ENCODE results near the gene TRIM10. TPM values are rescaled to one million over a fixed set of nuclear protein-coding genes. Genes with fewer than 3 reads are reported as not detected.
A peak's percentile ranks its signal among the peaks of the same experiment; 100 is the strongest.

Gene TRIM10
- total RNA-seq, 1 donor from 2014 or later: not detected

- Mint-ChIP-seq H3K27me3 (peaks cover 62% of the 10 kb centered on the region), H3K27ac (no peak overlapping the region), H3K4me3 (no peak overlapping the region), H3K36me3 (ENCODE audit: low read depth) (no peaks in the 10 kb centered on the region), H3K4me1 (peaks cover 15% of the 10 kb centered on the region), H3K9me3 (no peaks in the 10 kb centered on the region)
- TF ChIP-seq CTCF (IDR thresholded peaks at IDR 0.05): peak; percentile 83
- DNase-seq: no peak
- intact Hi-C loops (cut with micrococcal nuclease): loop anchor here (1.0 kb wide), 4 partner anchors 28 to 393 kb away; no protein-coding TSS in a partner anchor
- CTCF ChIA-PET: interaction anchor here (0.5 to 5.5 kb wide), 24 partner anchors 9 to 483 kb away, joined by 3 to 138 read pairs (median 4); partner anchors contain the start of gene POLR1H
- POLR2A ChIA-PET: interaction anchor here (1.2 kb wide), 1 partner anchor 28 kb away, joined by 5 read pairs; no protein-coding TSS in a partner anchor
- peak; percentile 89 for ATAC-seq (ENCODE audit: low read depth)
These were observed 29.8 kb downstream of the TRIM10 start for GRCh38 chr6:30130887-30131862.

GRCh38 chr6:30130179-30130679 lies 30.8 kb downstream of the TRIM10 start:
- H3K9me3 Mint-ChIP-seq: no peaks in the 10 kb centered on the region
- H3K4me1 Mint-ChIP-seq: peaks cover 15% of the 10 kb centered on the region
- ATAC-seq (ENCODE audit: low read depth) (no peak), DNase-seq (no peak)
- peaks cover 56% of the 10 kb centered on the region for H3K27me3 Mint-ChIP-seq
- no peak overlapping the region for H3K4me3 Mint-ChIP-seq
- H3K27ac Mint-ChIP-seq: no peak overlapping the region
- POLR2A ChIA-PET: interaction anchor here (1.2 kb wide), 1 partner anchor 27 kb away, joined by 5 read pairs; no protein-coding TSS in a partner anchor
- CTCF ChIA-PET: interaction anchor here (1.1 to 5.5 kb wide), 10 partner anchors 21 to 282 kb away, joined by 3 to 138 read pairs (median 4); partner anchors contain the start of gene POLR1H
- intact Hi-C loops (cut with micrococcal nuclease): no loop called here
- H3K36me3 Mint-ChIP-seq (ENCODE audit: low read depth): no peaks in the 10 kb centered on the region
- no peak for TF ChIP-seq CTCF (IDR thresholded peaks at IDR 0.05)

GRCh38 chr6:30129265-30130178 lies 31.5 kb downstream of the TRIM10 start:
- H3K4me3 Mint-ChIP-seq: no peak overlapping the region

More at GRCh38 chr6:30129265-30130178, 31.5 kb downstream of the TRIM10 start:
- Mint-ChIP-seq H3K36me3 (ENCODE audit: low read depth) (no peaks in the 10 kb centered on the region), H3K27ac (no peak overlapping the region), H3K27me3 (peaks cover 56% of the 10 kb centered on the region), H3K9me3 (no peaks in the 10 kb centered on the region), H3K4me1 (peaks cover 15% of the 10 kb centered on the region)
- intact Hi-C loops (cut with micrococcal nuclease): no loop called here
- DNase-seq: no peak
- ATAC-seq (ENCODE audit: low read depth): no peak
- no peak for TF ChIP-seq CTCF (IDR thresholded peaks at IDR 0.05)
- POLR2A ChIA-PET: no interaction called here
- CTCF ChIA-PET: interaction anchor here (1.1 to 5.5 kb wide), 4 partner anchors 26 to 196 kb away, joined by 3 to 138 read pairs (median 9); partner anchors contain the start of gene POLR1H

Data from activated B cell treated with CpG ODN at 0.5 μM for 24 hours (primary cell).